HCT116 (cell line): ENCODE results near the gene FGF16. TPM values are rescaled to one million over a fixed set of nuclear protein-coding genes. Genes with fewer than 3 reads are reported as not detected.
"Not testable (repeated sequence)": the region's sequence is repeated elsewhere in the genome, so short reads cannot be mapped to it uniquely, and the experiment has no call there.

Source experiments
- ATAC-seq: fragments of 200-7000 bp; cut with Tn5 transposase; 2 replicates; pipeline ENCODE4 v1.9.1; 2020; ENCODE audit warnings: mild to moderate bottlenecking, moderate library complexity
- BruUV-seq: library from RNA; stranded (reverse); fragments of 400-500 nt; replicated peaks from 2 replicates; lab custom pipeline; 2021; lab: Mats Ljungman, UMichigan
- CTCF ChIA-PET: fragments of 300-600 bp; sonication (Branson Sonifier 250); formaldehyde crosslinking; loops from one replicate; lab custom pipeline; 2021; ENCODE audit warnings: antibody characterized with exemption; lab: Charles Lee
- POLR2A ChIA-PET: fragments of 300-600, 350-600 bp; sonication (Branson Sonifier 250); formaldehyde crosslinking; loops from one replicate; lab custom pipeline; 2021; ENCODE audit warnings: antibody characterized with exemption; lab: Charles Lee
- RAD21 ChIA-PET, 2 experiments: fragments of 300-600 bp; sonication (Branson Sonifier 250); formaldehyde crosslinking; loops; one replicate each; lab custom pipeline; 2023; ENCODE audit warnings: low total read pairs in 2 of 2; ENCODE audit not compliant: uncharacterized antibody in 2 of 2, unreplicated experiment in 2 of 2, low non-redundant PET in 1 of 2; lab: Charles Lee
- DNase-seq: peaks from one replicate; pipeline ENCODE4 v3.0.0-alpha.2; 2010; ENCODE audit warnings: low read depth, low spot score
- H2AFZ ChIP-seq: fragments of 200-600 bp; shearing (Covaris generic), sonication (generic); 2 replicates; pipeline ENCODE4 v1.6.1; 2017; ENCODE audit warnings: low read depth, mixed run types, mixed read lengths, antibody characterized with exemption, low read length; ENCODE audit not compliant: poor library complexity, severe bottlenecking
- H3K27ac ChIP-seq: 2 replicates; pipeline ENCODE4 v1.5.1; 2012; ENCODE audit warnings: low read depth, low read length
- H3K27me3 ChIP-seq: fragments of 200-600 bp; sonication (generic); 2 replicates; pipeline ENCODE4 v1.6.1; 2016; ENCODE audit warnings: mixed run types, low read length, mixed read lengths; ENCODE audit not compliant: insufficient read depth
- H3K36me3 ChIP-seq, 2 experiments: fragments of 200-500 bp in 1 of 2; fragments of 200-600 bp in 1 of 2; sonication (Bioruptor generic) in 1 of 2; sonication (generic) in 1 of 2; 2 replicates each; pipeline versions ENCODE4 v1.5.1 to v1.6.1; 2014 to 2016; ENCODE audit warnings: low read length in 2 of 2, inconsistent platforms in 1 of 2, mixed read lengths in 1 of 2, mixed run types in 1 of 2; ENCODE audit not compliant: insufficient read depth in 2 of 2, control insufficient read depth in 1 of 2
- H3K4me1 ChIP-seq, 2 experiments: fragments of 200-600 bp in 1 of 2; sonication (generic) in 1 of 2; 2 replicates each; pipeline versions ENCODE4 v1.5.1 to v1.6.1; 2012 to 2017; ENCODE audit warnings: low read length in 2 of 2, inconsistent platforms in 1 of 2, mild to moderate bottlenecking in 1 of 2, mixed read lengths in 1 of 2, mixed run types in 1 of 2, moderate library complexity in 1 of 2; ENCODE audit not compliant: insufficient read depth in 2 of 2, control insufficient read depth in 1 of 2
- H3K4me2 ChIP-seq: fragments of 200-600 bp; sonication (generic); 2 replicates; pipeline ENCODE4 v1.6.1; 2017; ENCODE audit warnings: mixed run types, low read length, mixed read lengths
- H3K4me3 ChIP-seq, 2 experiments: fragments of 200-600 bp in 1 of 2; sonication (generic) in 1 of 2; replicated peaks in 1 of 2; 2 replicates each; pipeline ENCODE4 v1.5.1; 2011 to 2016; ENCODE audit warnings: low read length in 2 of 2, control low read depth in 1 of 2, low read depth in 1 of 2, mild to moderate bottlenecking in 1 of 2, mixed read lengths in 1 of 2, mixed run types in 1 of 2
- H3K79me2 ChIP-seq: fragments of 200-600 bp; sonication (generic); 2 replicates; pipeline ENCODE4 v1.6.1; 2017; ENCODE audit warnings: mild to moderate bottlenecking, mixed run types, low read length, moderate library complexity, mixed read lengths; ENCODE audit not compliant: insufficient read depth
- H3K9ac ChIP-seq: fragments of 200-600 bp; sonication (generic); 2 replicates; pipeline ENCODE4 v1.6.1; 2016; ENCODE audit warnings: low read length, mixed read lengths
- H3K9me2 ChIP-seq: fragments of 200-600 bp; sonication (generic), shearing (Covaris generic); 2 replicates; pipeline ENCODE4 v1.6.1; 2017; ENCODE audit warnings: mixed run types, mild to moderate bottlenecking, moderate library complexity; ENCODE audit not compliant: insufficient read depth
- H3K9me3 ChIP-seq, 2 experiments: fragments of 200-500 bp in 1 of 2; fragments of 200-600 bp in 1 of 2; sonication (Bioruptor generic) in 1 of 2; sonication (generic) in 1 of 2; 2 replicates each; pipeline ENCODE4 v1.6.1; 2014 to 2017; ENCODE audit warnings: low read length in 2 of 2, mixed read lengths in 2 of 2, inconsistent platforms in 1 of 2, low read depth in 1 of 2, mild to moderate bottlenecking in 1 of 2, mixed run types in 1 of 2, moderate library complexity in 1 of 2; ENCODE audit not compliant: control insufficient read depth in 1 of 2, insufficient read depth in 1 of 2
- H4K20me1 ChIP-seq: fragments of 200-600 bp; sonication (generic), shearing (Covaris generic); 2 replicates; pipeline ENCODE4 v1.6.1; 2017; ENCODE audit warnings: mixed run types, mild to moderate bottlenecking, moderate library complexity; ENCODE audit not compliant: insufficient read depth
- CBX3 ChIP-seq: IDR thresholded peaks from 2 replicates; pipeline ENCODE4 v1.6.1; 2012; ENCODE audit warnings: low read depth
- CEBPB ChIP-seq: IDR thresholded peaks from 2 replicates; pipeline ENCODE4 v1.6.1; 2012; ENCODE audit warnings: low read depth
- EGR1 ChIP-seq: IDR thresholded peaks from 2 replicates; pipeline ENCODE4 v1.6.1; 2012; ENCODE audit warnings: low read depth
- ELF1 ChIP-seq: IDR thresholded peaks from 2 replicates; pipeline ENCODE4 v1.6.1; 2012; ENCODE audit warnings: low read depth, borderline replicate concordance
- FOSL1 ChIP-seq: IDR thresholded peaks from 2 replicates; pipeline ENCODE4 v1.6.1; 2012; ENCODE audit warnings: low read depth
- JUND ChIP-seq: IDR thresholded peaks from 2 replicates; pipeline ENCODE4 v1.6.1; 2012
- POLR2A ChIP-seq: IDR thresholded peaks from 2 replicates; pipeline ENCODE4 v1.7.0; 2011; ENCODE audit warnings: borderline replicate concordance; ENCODE audit not compliant: insufficient read depth, insufficient read length; ENCODE audit errors: extremely low read depth
- POLR2AphosphoS5 ChIP-seq: IDR thresholded peaks from 2 replicates; pipeline ENCODE4 v1.6.1; 2011; ENCODE audit warnings: mild to moderate bottlenecking, low read depth, low read length, moderate library complexity
- RAD21 ChIP-seq: IDR thresholded peaks from 2 replicates; pipeline ENCODE4 v1.6.1; 2012; ENCODE audit warnings: low read depth, mild to moderate bottlenecking
- SIN3A ChIP-seq: IDR thresholded peaks from 2 replicates; pipeline ENCODE4 v1.6.1; 2012; ENCODE audit warnings: low read depth
- SP1 ChIP-seq: IDR thresholded peaks from 2 replicates; pipeline ENCODE4 v1.6.1; 2012; ENCODE audit warnings: low read depth
- SRF ChIP-seq: IDR thresholded peaks from 2 replicates; pipeline ENCODE4 v1.6.1; 2012; ENCODE audit warnings: low read depth
- TCF7L2 ChIP-seq: IDR thresholded peaks from 2 replicates; pipeline ENCODE4 v1.7.0; 2011; ENCODE audit warnings: borderline replicate concordance, inconsistent platforms; ENCODE audit not compliant: insufficient read depth, insufficient read length; ENCODE audit errors: extremely low read depth
- YY1 ChIP-seq: IDR thresholded peaks from 2 replicates; pipeline ENCODE4 v1.6.1; 2011; ENCODE audit warnings: low read length, low read depth, moderate library complexity, mild to moderate bottlenecking; ENCODE audit not compliant: insufficient replicate concordance; ENCODE audit errors: extremely low read depth
- ZFX ChIP-seq: fragments of 450-650 bp; IDR thresholded peaks from 2 replicates; pipeline ENCODE4 v1.6.1; 2017
- ZNF274 ChIP-seq: fragments of 200-500 bp; sonication (Bioruptor generic); IDR thresholded peaks from 2 replicates; pipeline ENCODE4 v1.6.1; 2014; ENCODE audit warnings: mild to moderate bottlenecking, low read depth, low read length, inconsistent platforms
- intact Hi-C: fragments of 100-400 bp; cut with micrococcal nuclease; formaldehyde crosslinking; loops from 2 replicates; pipeline ENCODE4 v1.10.0; 2022
- total RNA-seq: library from RNA; stranded (reverse); gene quantifications from one replicate; pipeline ENCODE4 v1.2.1, GENCODE V29; 2021; ENCODE audit not compliant: unreplicated experiment
- TF ChIP-seq, protein P1 (sequence below), 3 experiments: fragments of 200-600 bp in 1 of 3; sonication (generic) in 1 of 3; IDR thresholded peaks in 2 of 3; conservative IDR thresholded peaks in 1 of 3; 2 replicates each; pipeline ENCODE4 v1.5.1; 2012 to 2017; ENCODE audit warnings: low read depth in 2 of 3, low read length in 2 of 3, antibody characterized with exemption in 1 of 3, borderline replicate concordance in 1 of 3, control low read depth in 1 of 3, mild to moderate bottlenecking in 1 of 3, mixed read lengths in 1 of 3, mixed run types in 1 of 3, moderate library complexity in 1 of 3; ENCODE audit not compliant: insufficient read depth in 1 of 3
- TF ChIP-seq, protein P2 (sequence below): IDR thresholded peaks from 2 replicates; pipeline ENCODE4 v1.6.1; 2012
- TF ChIP-seq, protein P3 (sequence below): IDR thresholded peaks from 2 replicates; pipeline ENCODE4 v1.6.1; 2011; ENCODE audit warnings: mild to moderate bottlenecking, low read length, moderate library complexity; ENCODE audit not compliant: insufficient replicate concordance; ENCODE audit errors: extremely low read depth
- TF ChIP-seq, protein P4 (sequence below): IDR thresholded peaks from 2 replicates; pipeline ENCODE4 v1.6.1; 2012

Gene FGF16
- total RNA-seq, 1 experiment from 2014 or later, result not detected

DNA sequence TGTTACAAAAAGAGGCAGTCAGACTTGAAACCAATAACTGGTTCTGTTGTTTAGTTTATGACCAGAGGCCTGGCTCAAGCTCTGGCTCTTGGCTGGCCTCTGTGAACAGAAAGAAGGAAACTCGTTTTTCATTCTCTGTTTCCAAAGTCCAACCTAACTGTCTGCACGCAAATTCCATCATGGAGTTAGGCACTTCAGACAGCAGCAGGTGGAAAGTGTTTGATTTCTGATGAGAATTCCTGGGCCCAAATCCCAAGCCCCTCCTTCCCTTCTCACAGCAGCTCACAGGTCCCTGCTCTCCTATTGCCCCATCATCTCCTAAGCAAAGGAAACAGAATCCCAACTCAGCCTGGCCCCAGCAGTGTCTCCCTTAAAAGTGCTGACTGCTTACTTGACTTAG, 42.8 kb upstream of the FGF16 start:
- intact Hi-C loops, result no loop called here
- ATAC-seq, result no peak
- POLR2A ChIA-PET, result no interaction called here
- Histone ChIP-seq H3K4me3 (no peak overlapping the region), H2AFZ (no peak overlapping the region), H3K4me2 (no peak overlapping the region), H3K4me1 (no peaks in the 10 kb centered on the region), H3K36me3 (no peaks in the 10 kb centered on the region), H3K9me3 (no peaks in the 10 kb centered on the region), H3K9me2 (no peaks in the 10 kb centered on the region), H3K79me2 (no peaks in the 10 kb centered on the region), H3K27ac (no peak overlapping the region), H4K20me1 (no peaks in the 10 kb centered on the region), H3K9ac (no peak overlapping the region), H3K27me3 (no peaks in the 10 kb centered on the region)
- DNase-seq, result no peak
- TF ChIP-seq CBX3 (no peak), ZFX (no peak), SIN3A (no peak), RAD21 (no peak), TCF7L2 (no peak), YY1 (no peak), ELF1 (no peak), EGR1 (no peak), POLR2AphosphoS5 (no peak), CEBPB (no peak), SP1 (no peak), ZNF274 (no peak), SRF (no peak), JUND (no peak), POLR2A (no peak), FOSL1 (no peak)
- TF ChIP-seq, protein P1, sequence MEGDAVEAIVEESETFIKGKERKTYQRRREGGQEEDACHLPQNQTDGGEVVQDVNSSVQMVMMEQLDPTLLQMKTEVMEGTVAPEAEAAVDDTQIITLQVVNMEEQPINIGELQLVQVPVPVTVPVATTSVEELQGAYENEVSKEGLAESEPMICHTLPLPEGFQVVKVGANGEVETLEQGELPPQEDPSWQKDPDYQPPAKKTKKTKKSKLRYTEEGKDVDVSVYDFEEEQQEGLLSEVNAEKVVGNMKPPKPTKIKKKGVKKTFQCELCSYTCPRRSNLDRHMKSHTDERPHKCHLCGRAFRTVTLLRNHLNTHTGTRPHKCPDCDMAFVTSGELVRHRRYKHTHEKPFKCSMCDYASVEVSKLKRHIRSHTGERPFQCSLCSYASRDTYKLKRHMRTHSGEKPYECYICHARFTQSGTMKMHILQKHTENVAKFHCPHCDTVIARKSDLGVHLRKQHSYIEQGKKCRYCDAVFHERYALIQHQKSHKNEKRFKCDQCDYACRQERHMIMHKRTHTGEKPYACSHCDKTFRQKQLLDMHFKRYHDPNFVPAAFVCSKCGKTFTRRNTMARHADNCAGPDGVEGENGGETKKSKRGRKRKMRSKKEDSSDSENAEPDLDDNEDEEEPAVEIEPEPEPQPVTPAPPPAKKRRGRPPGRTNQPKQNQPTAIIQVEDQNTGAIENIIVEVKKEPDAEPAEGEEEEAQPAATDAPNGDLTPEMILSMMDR (IDR thresholded peaks at IDR 0.05 in 2 of 3, conservative IDR thresholded peaks at IDR 0.05 in 1 of 3; ENCODE audit: borderline replicate concordance in 1 of 3, insufficient read depth in 1 of 3, low read depth in 2 of 3, low read length in 2 of 3), result no peak
- TF ChIP-seq, protein P2, sequence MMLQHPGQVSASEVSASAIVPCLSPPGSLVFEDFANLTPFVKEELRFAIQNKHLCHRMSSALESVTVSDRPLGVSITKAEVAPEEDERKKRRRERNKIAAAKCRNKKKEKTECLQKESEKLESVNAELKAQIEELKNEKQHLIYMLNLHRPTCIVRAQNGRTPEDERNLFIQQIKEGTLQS, result no peak
- TF ChIP-seq, protein P3, sequence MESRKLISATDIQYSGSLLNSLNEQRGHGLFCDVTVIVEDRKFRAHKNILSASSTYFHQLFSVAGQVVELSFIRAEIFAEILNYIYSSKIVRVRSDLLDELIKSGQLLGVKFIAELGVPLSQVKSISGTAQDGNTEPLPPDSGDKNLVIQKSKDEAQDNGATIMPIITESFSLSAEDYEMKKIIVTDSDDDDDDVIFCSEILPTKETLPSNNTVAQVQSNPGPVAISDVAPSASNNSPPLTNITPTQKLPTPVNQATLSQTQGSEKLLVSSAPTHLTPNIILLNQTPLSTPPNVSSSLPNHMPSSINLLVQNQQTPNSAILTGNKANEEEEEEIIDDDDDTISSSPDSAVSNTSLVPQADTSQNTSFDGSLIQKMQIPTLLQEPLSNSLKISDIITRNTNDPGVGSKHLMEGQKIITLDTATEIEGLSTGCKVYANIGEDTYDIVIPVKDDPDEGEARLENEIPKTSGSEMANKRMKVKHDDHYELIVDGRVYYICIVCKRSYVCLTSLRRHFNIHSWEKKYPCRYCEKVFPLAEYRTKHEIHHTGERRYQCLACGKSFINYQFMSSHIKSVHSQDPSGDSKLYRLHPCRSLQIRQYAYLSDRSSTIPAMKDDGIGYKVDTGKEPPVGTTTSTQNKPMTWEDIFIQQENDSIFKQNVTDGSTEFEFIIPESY, result no peak
- TF ChIP-seq, protein P4, sequence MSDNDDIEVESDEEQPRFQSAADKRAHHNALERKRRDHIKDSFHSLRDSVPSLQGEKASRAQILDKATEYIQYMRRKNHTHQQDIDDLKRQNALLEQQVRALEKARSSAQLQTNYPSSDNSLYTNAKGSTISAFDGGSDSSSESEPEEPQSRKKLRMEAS, result no peak
- CTCF ChIA-PET, result no interaction called here
- no TSS peak for BruUV-seq
- RAD21 ChIA-PET, result no interaction called here

DNA sequence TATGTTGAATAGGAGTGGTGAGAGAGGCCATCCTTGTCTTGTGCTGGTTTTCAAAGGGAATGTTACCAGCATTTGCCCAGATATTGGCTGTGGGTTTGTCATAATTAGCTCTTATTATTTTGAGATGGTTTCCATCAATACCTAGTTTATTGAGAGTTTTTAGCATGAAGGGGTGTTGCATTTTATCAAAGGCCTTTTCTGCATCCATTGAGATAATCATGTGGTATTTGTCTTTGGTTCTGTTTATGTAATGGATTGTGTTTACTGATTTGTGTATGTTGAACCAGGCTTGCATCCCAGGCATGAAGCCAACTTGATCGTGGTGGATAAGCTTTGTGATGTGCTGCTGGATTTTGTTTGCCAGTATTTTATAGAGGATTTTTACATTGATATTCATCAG, 39.4 kb upstream of the FGF16 start:
- RAD21 ChIA-PET, H3K9me2 ChIP-seq, H3K9ac ChIP-seq, H3K9me3 ChIP-seq, H2AFZ ChIP-seq, ATAC-seq, H3K4me2 ChIP-seq, H3K4me1 ChIP-seq, BruUV-seq, H3K36me3 ChIP-seq, H4K20me1 ChIP-seq, H3K79me2 ChIP-seq, H3K4me3 ChIP-seq, H3K27me3 ChIP-seq, CTCF ChIA-PET, H3K27ac ChIP-seq, intact Hi-C loops, DNase-seq, POLR2A ChIA-PET: not testable (repeated sequence)
